ENCODE measurements around the gene AHCY.
"Not testable (repeated sequence)": the region's sequence is repeated elsewhere in the genome, so short reads cannot be mapped to it uniquely, and the experiment has no call there.

The AHCY gene

DNA sequence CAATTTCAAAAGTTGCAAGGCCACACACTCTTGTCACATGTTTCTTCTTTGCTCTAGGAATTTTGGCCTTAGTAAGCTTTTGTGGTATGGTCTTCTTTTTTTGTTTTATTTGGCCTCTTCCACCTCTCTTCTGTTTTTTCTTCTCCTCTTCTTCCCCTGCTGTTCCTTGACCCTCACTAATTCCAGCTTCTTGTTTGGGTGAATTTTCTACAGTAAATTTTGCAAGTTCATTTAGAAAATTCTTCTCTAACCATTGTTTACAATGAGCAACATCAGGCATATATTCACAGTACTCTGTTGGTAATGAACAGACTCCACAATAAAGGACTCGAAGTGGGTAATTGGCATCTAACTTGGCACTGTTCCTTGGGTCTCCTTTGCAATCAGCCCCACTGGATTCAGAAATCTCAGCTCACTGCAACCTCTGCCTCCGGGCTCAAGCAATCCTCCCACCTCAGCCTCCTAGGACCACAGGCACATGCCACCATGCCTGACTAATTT, 57.0 kb downstream of the AHCY start:
- no peak for DNase-seq (ENCODE audit: insufficient read length, low spot score)
- no peak for TF ChIP-seq POU2F2 (IDR thresholded peaks at IDR 0.05; ENCODE audit: low read depth, low read length)
- TF ChIP-seq SPI1 (IDR thresholded peaks at IDR 0.05; ENCODE audit: low read depth, low read length), result no peak
- TF ChIP-seq POLR2AphosphoS5 (IDR thresholded peaks at IDR 0.05; ENCODE audit: low read depth, low read length), result no peak
- no peak for TF ChIP-seq TAF1 (IDR thresholded peaks at IDR 0.05; ENCODE audit: low read depth, low read length)
- no peak for TF ChIP-seq PAX5 (IDR thresholded peaks at IDR 0.05; ENCODE audit: insufficient read depth, low read length, severe bottlenecking)
- no peak for TF ChIP-seq POLR2A (IDR thresholded peaks at IDR 0.05; ENCODE audit: low read depth, low read length)
- FAIRE-seq, result no peak

DNA sequence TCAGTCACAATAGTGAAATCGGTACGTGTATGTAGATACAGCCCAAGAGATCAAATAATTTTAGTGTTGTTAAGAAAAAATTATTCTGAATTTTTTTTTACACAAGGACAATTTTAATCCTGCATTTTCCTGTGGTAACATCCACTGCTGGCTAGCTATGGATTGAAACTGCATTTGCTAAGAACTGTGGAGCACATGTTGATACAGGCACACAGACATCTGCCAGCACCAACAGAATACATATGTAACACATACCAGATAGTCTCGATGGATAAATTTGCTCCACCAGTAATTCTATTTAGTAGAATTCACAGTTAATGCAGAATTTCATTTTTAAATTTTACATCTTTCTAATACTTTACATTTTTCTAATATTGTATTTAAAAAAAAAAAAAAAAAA, 59.8 kb downstream of the AHCY start:
- TF ChIP-seq POLR2AphosphoS5 (IDR thresholded peaks at IDR 0.05; ENCODE audit: low read depth, low read length) (no peak), PAX5 (IDR thresholded peaks at IDR 0.05; ENCODE audit: insufficient read depth, low read length, severe bottlenecking) (no peak), POU2F2 (IDR thresholded peaks at IDR 0.05; ENCODE audit: low read depth, low read length) (no peak), SPI1 (IDR thresholded peaks at IDR 0.05; ENCODE audit: low read depth, low read length) (no peak), TAF1 (IDR thresholded peaks at IDR 0.05; ENCODE audit: low read depth, low read length) (no peak), POLR2A (IDR thresholded peaks at IDR 0.05; ENCODE audit: low read depth, low read length) (no peak)
- FAIRE-seq (no peak), DNase-seq (ENCODE audit: insufficient read length, low spot score) (no peak)

DNA sequence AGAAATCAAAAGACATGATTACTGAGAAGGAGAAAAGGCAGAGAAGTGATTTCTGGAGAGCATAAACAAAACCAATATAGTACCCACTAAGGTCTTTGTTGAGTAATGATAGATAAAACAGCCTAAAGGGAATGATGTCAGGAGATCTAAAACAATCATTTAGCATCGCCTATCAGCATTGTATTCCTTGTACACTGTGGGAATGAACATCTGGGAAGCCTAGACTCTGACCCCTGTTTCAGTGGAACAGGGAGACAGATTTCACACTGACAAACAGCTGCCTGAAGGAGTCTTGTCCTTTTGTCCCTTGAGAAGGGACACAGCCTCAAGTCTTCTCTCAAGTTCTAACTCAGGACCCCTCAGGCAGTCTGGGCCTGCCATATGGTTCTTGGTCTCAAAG, 60.3 kb downstream of the AHCY start:
- TF ChIP-seq POLR2AphosphoS5 (IDR thresholded peaks at IDR 0.05; ENCODE audit: low read depth, low read length) (no peak), SPI1 (IDR thresholded peaks at IDR 0.05; ENCODE audit: low read depth, low read length) (no peak), POU2F2 (IDR thresholded peaks at IDR 0.05; ENCODE audit: low read depth, low read length) (no peak), PAX5 (IDR thresholded peaks at IDR 0.05; ENCODE audit: insufficient read depth, low read length, severe bottlenecking) (no peak), POLR2A (IDR thresholded peaks at IDR 0.05; ENCODE audit: low read depth, low read length) (no peak), TAF1 (IDR thresholded peaks at IDR 0.05; ENCODE audit: low read depth, low read length) (no peak)
- FAIRE-seq (no peak), DNase-seq (ENCODE audit: insufficient read length, low spot score) (no peak)

DNA sequence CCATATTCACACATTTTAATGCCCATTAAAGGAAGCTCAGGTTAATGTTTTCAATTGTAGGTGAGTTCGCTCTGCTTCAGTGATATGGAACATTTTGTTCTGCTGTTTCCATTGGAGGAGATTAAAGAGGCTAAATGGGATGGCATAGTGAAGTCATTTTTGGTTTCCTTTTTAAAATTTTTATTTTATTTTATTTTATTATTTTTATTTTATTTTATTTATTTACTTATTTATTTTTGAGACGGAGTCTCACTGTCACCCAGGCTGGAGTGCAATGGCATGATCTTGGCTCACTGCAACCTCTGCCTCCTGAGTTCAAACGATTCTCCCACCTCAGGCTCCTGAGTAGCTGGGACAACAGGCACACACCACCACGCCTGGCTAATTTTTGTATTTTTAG, 61.1 kb downstream of the AHCY start:
- FAIRE-seq; DNase-seq (ENCODE audit: insufficient read length, low spot score): not testable (repeated sequence)

DNA sequence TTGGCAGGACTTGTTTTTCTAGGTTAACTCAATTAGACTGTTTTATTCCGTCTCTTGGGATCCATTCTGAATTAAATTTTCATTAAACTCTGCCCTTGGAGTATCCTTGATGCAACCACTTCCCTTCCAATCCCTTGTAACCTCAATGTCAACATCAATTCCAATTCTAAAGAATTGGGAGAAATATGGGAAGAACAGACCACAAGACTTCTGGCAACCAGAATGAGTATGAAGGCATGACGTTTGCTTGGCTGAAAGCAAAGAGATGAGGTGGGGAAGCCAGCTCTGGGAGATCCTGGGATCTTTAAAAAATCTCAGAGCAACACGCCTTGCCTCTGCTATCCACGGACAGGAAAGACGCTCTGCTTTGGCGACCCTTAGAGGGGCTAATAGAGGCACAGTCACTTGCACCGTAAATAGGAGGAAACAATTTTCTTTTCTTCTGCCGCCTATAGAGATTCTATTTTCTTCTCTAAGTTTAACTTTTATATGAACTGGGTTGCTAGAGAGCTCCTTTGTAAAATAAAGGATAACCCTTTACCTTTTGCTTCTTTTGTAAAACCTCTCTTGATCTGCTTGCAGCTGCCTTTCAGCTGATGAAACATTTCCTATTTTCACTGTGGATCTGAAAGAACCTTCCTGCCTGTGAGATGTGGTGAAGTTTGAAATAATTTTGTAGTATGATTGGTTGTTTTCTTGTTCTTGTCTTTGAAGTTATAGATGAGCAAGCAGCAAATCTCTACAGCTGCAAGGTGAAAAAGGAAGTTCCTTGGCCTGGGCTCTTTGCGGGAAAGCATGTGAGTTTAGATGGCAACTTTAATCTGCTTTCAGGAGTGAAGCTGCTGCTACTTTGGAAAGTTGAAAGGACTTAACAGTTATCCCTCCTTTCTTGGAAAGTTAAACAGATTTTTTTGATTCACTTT, 62.2 kb downstream of the AHCY start, which contains the start of gene ASIP:
TSS of gene ASIP (plus strand) at position 731 of the 923 bp plus-strand sequence. CDS start 18,952 bp downstream, outside the sequence.
- no peak for TF ChIP-seq POLR2A (IDR thresholded peaks at IDR 0.05; ENCODE audit: low read depth, low read length)
- TF ChIP-seq SPI1 (IDR thresholded peaks at IDR 0.05; ENCODE audit: low read depth, low read length), result no peak
- TF ChIP-seq TAF1 (IDR thresholded peaks at IDR 0.05; ENCODE audit: low read depth, low read length), result no peak
- no peak for TF ChIP-seq PAX5 (IDR thresholded peaks at IDR 0.05; ENCODE audit: insufficient read depth, low read length, severe bottlenecking)
- TF ChIP-seq POLR2AphosphoS5 (IDR thresholded peaks at IDR 0.05; ENCODE audit: low read depth, low read length), result no peak
- no peak for TF ChIP-seq POU2F2 (IDR thresholded peaks at IDR 0.05; ENCODE audit: low read depth, low read length)
- DNase-seq (ENCODE audit: insufficient read length, low spot score) (no peak), FAIRE-seq (peak; percentile 75)

DNA sequence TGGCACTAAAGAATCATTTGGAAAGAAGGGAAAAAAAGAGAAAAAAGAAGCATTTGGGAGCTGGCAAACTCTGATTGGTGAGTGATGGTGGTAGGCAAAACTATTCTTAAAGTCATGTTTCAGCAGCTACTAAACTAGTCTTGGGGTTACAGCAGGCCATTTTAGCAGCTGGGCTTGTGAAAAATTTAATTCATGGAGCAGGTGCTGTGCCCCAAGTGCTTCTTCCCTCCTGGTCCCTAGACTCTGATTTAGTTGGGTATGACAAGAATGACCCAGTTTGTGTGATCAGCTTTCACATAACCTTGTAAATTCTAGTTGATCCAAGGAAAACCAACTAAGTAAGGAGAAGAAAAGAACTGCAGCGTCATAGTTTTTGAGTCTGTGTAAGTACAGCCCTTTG, 63.0 kb downstream of the AHCY start:
- TF ChIP-seq POU2F2 (IDR thresholded peaks at IDR 0.05; ENCODE audit: low read depth, low read length), result no peak
- no peak for TF ChIP-seq TAF1 (IDR thresholded peaks at IDR 0.05; ENCODE audit: low read depth, low read length)
- TF ChIP-seq SPI1 (IDR thresholded peaks at IDR 0.05; ENCODE audit: low read depth, low read length), result no peak
- no peak for TF ChIP-seq POLR2AphosphoS5 (IDR thresholded peaks at IDR 0.05; ENCODE audit: low read depth, low read length)
- no peak for TF ChIP-seq POLR2A (IDR thresholded peaks at IDR 0.05; ENCODE audit: low read depth, low read length)
- no peak for TF ChIP-seq PAX5 (IDR thresholded peaks at IDR 0.05; ENCODE audit: insufficient read depth, low read length, severe bottlenecking)
- DNase-seq (ENCODE audit: insufficient read length, low spot score) (no peak), FAIRE-seq (no peak)

DNA sequence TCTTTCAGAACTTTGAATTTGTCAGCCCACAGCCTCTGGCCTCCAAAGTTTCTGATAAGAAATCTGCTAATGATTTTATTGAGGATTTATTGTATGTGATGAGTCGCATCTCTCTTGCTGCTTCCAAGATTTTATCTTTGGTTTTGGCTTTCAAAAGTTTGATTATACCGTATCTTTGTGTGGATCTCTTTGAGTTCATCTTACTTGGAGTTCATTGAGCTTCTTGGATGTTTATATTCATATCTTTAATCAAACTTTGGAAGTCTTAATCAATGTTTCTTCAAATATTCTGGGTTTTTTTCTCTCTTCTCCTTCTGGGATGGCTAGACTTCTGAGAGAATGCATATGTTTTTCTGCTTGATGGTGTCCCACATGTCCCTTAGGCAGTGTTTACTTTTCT, 65.2 kb downstream of the AHCY start:
- no peak for FAIRE-seq

DNA sequence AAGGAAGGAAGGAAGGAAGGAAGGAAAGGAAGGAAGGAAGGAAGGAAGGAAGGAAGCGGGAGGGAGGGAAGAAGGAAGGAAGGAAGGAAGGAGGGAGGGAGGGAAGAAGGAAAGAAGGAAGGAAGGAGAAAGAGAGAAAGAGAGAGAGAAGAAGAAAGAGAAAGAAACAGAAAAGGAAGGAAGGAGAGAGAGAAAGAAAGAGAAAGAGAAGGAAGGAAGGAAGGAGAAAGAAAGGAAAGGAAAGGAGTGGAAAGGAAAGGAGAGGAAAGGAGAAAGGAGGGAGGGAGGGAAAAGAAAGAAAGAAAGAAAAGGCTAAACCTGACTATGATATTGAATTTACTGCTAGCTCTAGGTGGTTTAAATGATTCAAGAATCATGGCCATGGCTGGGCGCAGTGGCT, 67.3 kb downstream of the AHCY start:
- no peak for TF ChIP-seq POLR2A (IDR thresholded peaks at IDR 0.05; ENCODE audit: low read depth, low read length)
- FAIRE-seq, result no peak
- no peak for DNase-seq (ENCODE audit: insufficient read length, low spot score)

More for the DNA sequence above, 65.2 kb downstream of the AHCY start:
- TF ChIP-seq POLR2AphosphoS5 (IDR thresholded peaks at IDR 0.05; ENCODE audit: low read depth, low read length), result no peak
- no peak for TF ChIP-seq SPI1 (IDR thresholded peaks at IDR 0.05; ENCODE audit: low read depth, low read length)
- TF ChIP-seq TAF1 (IDR thresholded peaks at IDR 0.05; ENCODE audit: low read depth, low read length), result no peak
- TF ChIP-seq POLR2A (IDR thresholded peaks at IDR 0.05; ENCODE audit: low read depth, low read length), result no peak
- TF ChIP-seq POU2F2 (IDR thresholded peaks at IDR 0.05; ENCODE audit: low read depth, low read length), result no peak
- no peak for TF ChIP-seq PAX5 (IDR thresholded peaks at IDR 0.05; ENCODE audit: insufficient read depth, low read length, severe bottlenecking)
- DNase-seq (ENCODE audit: insufficient read length, low spot score), result no peak

DNA sequence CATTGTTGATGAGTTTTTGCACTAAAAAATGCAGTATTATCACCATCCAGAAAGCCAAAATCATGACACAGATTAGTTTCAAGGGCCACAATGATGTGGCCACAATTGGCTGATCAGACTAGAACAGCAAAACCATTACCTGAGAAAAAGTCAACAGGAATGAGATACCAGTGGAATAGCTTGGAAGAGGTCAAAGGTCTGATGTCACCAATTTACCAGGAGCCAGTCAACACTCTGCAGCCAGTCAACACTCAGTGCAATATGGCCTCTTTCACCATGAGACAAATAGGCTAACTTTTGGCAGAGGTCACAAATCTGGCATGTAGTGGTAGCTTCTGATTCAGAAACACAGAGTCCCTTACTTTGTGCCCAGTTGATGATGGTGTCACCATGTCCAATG, 69.5 kb downstream of the AHCY start:
- DNase-seq (ENCODE audit: insufficient read length, low spot score), result no peak
- TF ChIP-seq POLR2AphosphoS5 (IDR thresholded peaks at IDR 0.05; ENCODE audit: low read depth, low read length), result no peak
- TF ChIP-seq POU2F2 (IDR thresholded peaks at IDR 0.05; ENCODE audit: low read depth, low read length), result no peak
- TF ChIP-seq PAX5 (IDR thresholded peaks at IDR 0.05; ENCODE audit: insufficient read depth, low read length, severe bottlenecking), result no peak
- no peak for FAIRE-seq

DNA sequence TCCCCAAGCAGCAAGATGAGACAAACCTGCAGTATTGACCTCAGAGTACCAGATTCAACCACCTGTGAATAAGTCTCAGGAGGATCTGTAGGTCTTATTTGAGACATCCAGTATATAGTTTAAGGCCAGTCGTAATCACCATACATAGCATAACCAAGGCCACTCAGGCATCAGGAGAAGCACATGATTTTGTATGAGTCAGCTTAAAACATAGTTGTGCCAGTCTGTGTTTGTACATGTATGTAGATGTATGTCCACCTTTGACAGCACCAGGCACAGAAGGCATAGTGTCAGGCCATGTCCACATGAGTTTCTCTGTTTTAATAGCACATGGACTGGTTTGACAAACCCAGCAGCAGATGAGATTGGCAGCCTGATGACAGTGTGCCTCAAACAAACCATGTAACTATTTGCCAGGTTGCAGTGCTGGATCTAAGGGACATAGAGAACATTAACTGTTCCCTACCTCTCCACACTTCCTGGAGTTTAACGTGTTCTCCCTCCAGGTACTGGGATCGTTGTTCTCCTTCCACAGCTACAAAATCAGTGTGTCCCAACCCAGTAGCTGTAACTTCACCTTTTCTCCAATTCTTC, 70.6 kb downstream of the AHCY start:
- no peak for FAIRE-seq
- TF ChIP-seq SPI1 (IDR thresholded peaks at IDR 0.05; ENCODE audit: low read depth, low read length), result no peak
- TF ChIP-seq TAF1 (IDR thresholded peaks at IDR 0.05; ENCODE audit: low read depth, low read length), result no peak
- TF ChIP-seq POLR2A (IDR thresholded peaks at IDR 0.05; ENCODE audit: low read depth, low read length), result no peak
- TF ChIP-seq PAX5 (IDR thresholded peaks at IDR 0.05; ENCODE audit: insufficient read depth, low read length, severe bottlenecking), result no peak
- TF ChIP-seq POU2F2 (IDR thresholded peaks at IDR 0.05; ENCODE audit: low read depth, low read length), result no peak
- DNase-seq (ENCODE audit: insufficient read length, low spot score), result no peak
